Endodermal cell (in vitro differentiated cells): Measurements from ENCODE around the gene DDX51. TPM values are rescaled to one million over a fixed set of nuclear protein-coding genes. Genes with fewer than 3 reads are reported as not detected.

Experiments
- DNase-seq: peaks from one replicate; pipeline ENCODE4 v3.0.0-alpha.2; 2017
- H3K27ac ChIP-seq: 2 replicates; pipeline ENCODE4 v1.5.1; 2013; ENCODE audit warnings: mild to moderate bottlenecking, low read depth, low read length, moderate library complexity
- H3K27me3 ChIP-seq: 2 replicates; pipeline ENCODE4 v1.6.1; 2013; ENCODE audit warnings: mild to moderate bottlenecking, low read length, moderate library complexity; ENCODE audit not compliant: insufficient read depth, control insufficient read depth, poor library complexity, severe bottlenecking
- H3K36me3 ChIP-seq: 2 replicates; pipeline ENCODE4 v1.7.0; 2013; ENCODE audit warnings: mild to moderate bottlenecking, low read length, moderate library complexity; ENCODE audit not compliant: control insufficient read depth, insufficient read depth
- H3K4me1 ChIP-seq: one replicate; pipeline ENCODE4 v1.7.0; 2013; ENCODE audit warnings: low read length; ENCODE audit not compliant: control insufficient read depth, insufficient read depth
- H3K4me3 ChIP-seq: 2 replicates; pipeline ENCODE4 v1.5.1; 2013; ENCODE audit warnings: mild to moderate bottlenecking, low read length, moderate library complexity
- H3K9ac ChIP-seq: 2 replicates; pipeline ENCODE4 v1.6.1; 2013; ENCODE audit warnings: mild to moderate bottlenecking, low read length, moderate library complexity; ENCODE audit not compliant: poor library complexity, severe bottlenecking; ENCODE audit errors: extremely low read depth
- H3K9me3 ChIP-seq: 2 replicates; pipeline ENCODE4 v1.6.1; 2013; ENCODE audit warnings: mild to moderate bottlenecking, low read length, moderate library complexity; ENCODE audit not compliant: control insufficient read depth
- H3K27ac Mint-ChIP-seq: 2 replicates; pipeline ENCODE4 v1.8.0; 2020; ENCODE audit warnings: mixed read lengths
- H3K27me3 Mint-ChIP-seq: 2 replicates; pipeline ENCODE4 v1.8.0; 2021; ENCODE audit warnings: mild to moderate bottlenecking, mixed read lengths; ENCODE audit not compliant: insufficient read depth
- H3K36me3 Mint-ChIP-seq: 2 replicates; pipeline ENCODE4 v1.8.0; 2020; ENCODE audit warnings: low read depth, mixed read lengths
- H3K4me1 Mint-ChIP-seq: 2 replicates; pipeline ENCODE4 v1.8.0; 2020; ENCODE audit warnings: mixed read lengths
- H3K4me3 Mint-ChIP-seq: 2 replicates; pipeline ENCODE4 v1.8.0; 2020; ENCODE audit warnings: mild to moderate bottlenecking, moderate library complexity, mixed read lengths
- H3K9me3 Mint-ChIP-seq: 2 replicates; pipeline ENCODE4 v1.8.0; 2020; ENCODE audit warnings: mild to moderate bottlenecking, mixed read lengths
- WGBS, 2 experiments: methylation state at CpG; one replicate each; pipeline versions ENCODE4 v1.1.5 to v1.1.7; 2013; ENCODE audit warnings: missing lambda C conversion rate in 2 of 2, mixed read lengths in 1 of 2; ENCODE audit not compliant: insufficient coverage in 1 of 2, insufficient read length in 1 of 2; 5-methylcytosine and 5-hydroxymethylcytosine counted together
- total RNA-seq, 2 donors: library from RNA; stranded (reverse); fragmentation: NEBNext Ultra II Directional in 1 of 2; extraction: Animal tissue kit (Norgen Biotek cat#: 25700) in 1 of 2; gene quantifications; 2 replicates in 1 of 2; 3 replicates in 1 of 2; pipeline ENCODE4 v1.2.1, GENCODE V29; 2021
- TF ChIP-seq, protein P1 (sequence below): fragments of 200-600 bp; sonication (generic); conservative IDR thresholded peaks from 2 replicates; pipeline ENCODE4 v1.5.0; 2021; ENCODE audit warnings: antibody characterized with exemption, mild to moderate bottlenecking

The DDX51 gene
- total RNA-seq, 2 donors from 2014 or later = 31.5 to 33.8 TPM

DNA sequence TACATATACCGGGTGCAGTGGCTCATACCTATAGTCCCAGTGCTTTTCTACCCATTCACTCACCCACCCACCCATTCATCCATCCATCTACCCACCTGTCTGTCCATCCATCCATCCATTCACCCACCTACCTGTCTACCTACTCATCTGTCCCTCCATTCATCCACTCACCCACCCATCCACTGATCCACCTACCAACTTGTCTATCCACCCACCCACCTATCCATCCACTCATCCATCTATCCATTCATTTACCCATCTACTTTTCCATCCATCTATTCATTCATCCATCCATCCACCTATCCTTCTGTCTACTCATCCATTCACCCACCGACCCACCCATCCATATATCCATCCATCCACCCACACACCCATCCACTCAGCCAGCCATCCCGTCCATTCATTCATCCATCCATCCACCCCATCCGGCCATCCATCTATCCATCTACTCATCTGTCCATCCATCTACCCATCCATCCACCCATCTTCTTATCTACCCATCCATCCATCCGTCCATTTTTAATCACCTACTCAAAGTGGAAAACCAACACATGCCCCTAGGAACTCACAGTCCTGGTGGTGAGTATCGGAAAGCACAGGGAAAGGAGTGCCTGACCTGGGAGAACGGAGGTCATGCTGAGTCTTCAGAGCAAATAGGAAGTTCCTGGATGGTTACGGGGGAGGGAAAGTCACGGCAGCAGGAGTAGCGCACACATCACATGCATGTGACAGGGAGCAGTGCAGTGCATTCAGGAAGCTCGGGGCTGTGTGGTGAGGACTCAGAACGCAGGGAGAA lies 20.0 kb downstream of the DDX51 start:
- peaks cover 1% of the 10 kb centered on the region for H3K27me3 Mint-ChIP-seq
- DNase-seq = no peak
- no peak overlapping the region for H3K4me3 Mint-ChIP-seq
- TF ChIP-seq, protein P1, sequence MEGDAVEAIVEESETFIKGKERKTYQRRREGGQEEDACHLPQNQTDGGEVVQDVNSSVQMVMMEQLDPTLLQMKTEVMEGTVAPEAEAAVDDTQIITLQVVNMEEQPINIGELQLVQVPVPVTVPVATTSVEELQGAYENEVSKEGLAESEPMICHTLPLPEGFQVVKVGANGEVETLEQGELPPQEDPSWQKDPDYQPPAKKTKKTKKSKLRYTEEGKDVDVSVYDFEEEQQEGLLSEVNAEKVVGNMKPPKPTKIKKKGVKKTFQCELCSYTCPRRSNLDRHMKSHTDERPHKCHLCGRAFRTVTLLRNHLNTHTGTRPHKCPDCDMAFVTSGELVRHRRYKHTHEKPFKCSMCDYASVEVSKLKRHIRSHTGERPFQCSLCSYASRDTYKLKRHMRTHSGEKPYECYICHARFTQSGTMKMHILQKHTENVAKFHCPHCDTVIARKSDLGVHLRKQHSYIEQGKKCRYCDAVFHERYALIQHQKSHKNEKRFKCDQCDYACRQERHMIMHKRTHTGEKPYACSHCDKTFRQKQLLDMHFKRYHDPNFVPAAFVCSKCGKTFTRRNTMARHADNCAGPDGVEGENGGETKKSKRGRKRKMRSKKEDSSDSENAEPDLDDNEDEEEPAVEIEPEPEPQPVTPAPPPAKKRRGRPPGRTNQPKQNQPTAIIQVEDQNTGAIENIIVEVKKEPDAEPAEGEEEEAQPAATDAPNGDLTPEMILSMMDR = no peak
- H3K27ac Mint-ChIP-seq = no peak overlapping the region
- no peaks in the 10 kb centered on the region for H3K4me1 ChIP-seq
- no peak overlapping the region for H3K9ac ChIP-seq
- H3K27me3 ChIP-seq = no peaks in the 10 kb centered on the region
- H3K9me3 ChIP-seq = peaks cover 29% of the 10 kb centered on the region
- peaks cover 20% of the 10 kb centered on the region for H3K9me3 Mint-ChIP-seq
- no peak overlapping the region for H3K27ac ChIP-seq
- no peaks in the 10 kb centered on the region for H3K4me1 Mint-ChIP-seq
- peaks cover 70% of the 10 kb centered on the region for H3K36me3 Mint-ChIP-seq
- 89% methylated on average over 8 to 12 of the region's 12 CpGs for WGBS, 2 experiments
- no peak overlapping the region for H3K4me3 ChIP-seq
- peaks cover 78% of the 10 kb centered on the region for H3K36me3 ChIP-seq

GRCh38 chr12:132121283-132121682 lies 22.8 kb downstream of the DDX51 start:
- no peaks in the 10 kb centered on the region for H3K27me3 Mint-ChIP-seq
- no peaks in the 10 kb centered on the region for H3K4me1 ChIP-seq
- TF ChIP-seq, protein P1 = no peak
- peak; percentile 30 for DNase-seq
- no peaks in the 10 kb centered on the region for H3K4me1 Mint-ChIP-seq
- H3K27me3 ChIP-seq = no peaks in the 10 kb centered on the region
- no peak overlapping the region for H3K27ac Mint-ChIP-seq
- no peak overlapping the region for H3K4me3 ChIP-seq
- H3K9me3 ChIP-seq = peaks cover 2% of the 10 kb centered on the region
- no peaks in the 10 kb centered on the region for H3K9me3 Mint-ChIP-seq
- peaks cover 60% of the 10 kb centered on the region for H3K36me3 Mint-ChIP-seq
- peaks cover 54% of the 10 kb centered on the region for H3K36me3 ChIP-seq
- no peak overlapping the region for H3K9ac ChIP-seq
- H3K4me3 Mint-ChIP-seq = no peak overlapping the region
- 96 to 97% methylated on average over 9 to 14 of the region's 14 CpGs for WGBS, 2 experiments
- no peak overlapping the region for H3K27ac ChIP-seq

GRCh38 chr12:132118876-132119275 lies 25.2 kb downstream of the DDX51 start:
- H3K4me1 Mint-ChIP-seq = no peaks in the 10 kb centered on the region
- Histone ChIP-seq H3K4me1 (no peaks in the 10 kb centered on the region), H3K27me3 (no peaks in the 10 kb centered on the region), H3K9me3 (no peaks in the 10 kb centered on the region), H3K4me3 (no peak overlapping the region), H3K36me3 (peaks cover 49% of the 10 kb centered on the region), H3K9ac (no peak overlapping the region), H3K27ac (no peak overlapping the region)
- peaks cover 54% of the 10 kb centered on the region for H3K36me3 Mint-ChIP-seq
- H3K27me3 Mint-ChIP-seq = no peaks in the 10 kb centered on the region
- peak; percentile 66 for DNase-seq
- TF ChIP-seq, protein P1 = no peak
- no peak overlapping the region for H3K4me3 Mint-ChIP-seq
- H3K9me3 Mint-ChIP-seq = no peaks in the 10 kb centered on the region
- no peak overlapping the region for H3K27ac Mint-ChIP-seq
- 97% methylated on average over 12 to 22 of the region's 22 CpGs for WGBS, 2 experiments
